ENCODE measurements around the gene VTN.

GRCh38 chr17:28367641-28368305, 2.3 kb downstream of the VTN start:
- TF ChIP-seq POLR2A (IDR thresholded peaks at IDR 0.05) (no peak), CTCF (IDR thresholded peaks at IDR 0.05 in 8 of 11, conservative IDR thresholded peaks at IDR 0.05 in 3 of 11) (no peak), POLR2AphosphoS5 (IDR thresholded peaks at IDR 0.05) (no peak)
